ENCODE data around the gene TCEANC2.

The TCEANC2 gene

GRCh38 chr1:54131419-54131818 is 78.0 kb downstream of the TCEANC2 start:
- no peak overlapping the region for H3K9ac ChIP-seq (ENCODE audit: low read depth in 1 of 2, low read length in 2 of 2)
- H3K27ac ChIP-seq (ENCODE audit: low read depth, low read length), result no peak overlapping the region
- no peaks in the 10 kb centered on the region for H3K9me3 ChIP-seq (ENCODE audit: control insufficient read depth in 1 of 2, low read length in 2 of 2)
- H3K36me3 ChIP-seq (ENCODE audit: control insufficient read depth in 1 of 2, insufficient read depth in 2 of 2, low read length in 2 of 2), result no peaks in the 10 kb centered on the region
- H3K4me1 ChIP-seq (ENCODE audit: control insufficient read depth in 1 of 2, insufficient read depth in 2 of 2, low read length in 2 of 2), result no peaks in the 10 kb centered on the region
- H3K4me3 ChIP-seq (ENCODE audit: low read depth in 1 of 2, low read length in 2 of 2), result no peak overlapping the region
- H3K27me3 ChIP-seq (ENCODE audit: control insufficient read depth in 1 of 2, insufficient read depth in 2 of 2, low read length in 2 of 2), result no peaks in the 10 kb centered on the region

DNA sequence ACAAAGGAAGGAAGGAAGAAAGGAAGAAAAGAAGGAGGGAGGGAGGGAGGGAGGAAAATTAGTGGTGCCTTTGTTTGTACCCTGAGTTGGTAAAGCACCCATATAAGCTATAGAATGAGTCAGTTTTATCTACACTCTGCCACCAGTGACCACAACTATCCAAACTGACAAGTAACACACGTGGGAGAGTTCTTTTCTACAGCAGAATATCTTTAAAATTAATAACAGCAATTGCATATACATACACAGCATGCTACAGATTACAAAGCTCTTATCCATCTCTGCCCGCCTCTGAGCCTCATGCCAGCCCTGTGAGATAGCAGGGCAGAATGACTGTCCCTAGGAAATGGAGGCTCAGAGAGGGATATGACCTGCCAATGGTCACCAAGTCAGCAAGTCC is 79.1 kb downstream of the TCEANC2 start:
- Histone ChIP-seq H3K9ac (ENCODE audit: low read depth in 1 of 2, low read length in 2 of 2) (no peak overlapping the region), H3K9me3 (ENCODE audit: control insufficient read depth in 1 of 2, low read length in 2 of 2) (no peaks in the 10 kb centered on the region), H3K27me3 (ENCODE audit: control insufficient read depth in 1 of 2, insufficient read depth in 2 of 2, low read length in 2 of 2) (no peaks in the 10 kb centered on the region), H3K36me3 (ENCODE audit: control insufficient read depth in 1 of 2, insufficient read depth in 2 of 2, low read length in 2 of 2) (no peaks in the 10 kb centered on the region), H3K4me3 (ENCODE audit: low read depth in 1 of 2, low read length in 2 of 2) (no peak overlapping the region), H3K27ac (ENCODE audit: low read depth, low read length) (no peak overlapping the region), H3K4me1 (ENCODE audit: control insufficient read depth in 1 of 2, insufficient read depth in 2 of 2, low read length in 2 of 2) (no peaks in the 10 kb centered on the region)

GRCh38 chr1:54134295-54134694 is 80.9 kb downstream of the TCEANC2 start:
- no peaks in the 10 kb centered on the region for H3K36me3 ChIP-seq (ENCODE audit: control insufficient read depth in 1 of 2, insufficient read depth in 2 of 2, low read length in 2 of 2)
- no peaks in the 10 kb centered on the region for H3K27me3 ChIP-seq (ENCODE audit: control insufficient read depth in 1 of 2, insufficient read depth in 2 of 2, low read length in 2 of 2)
- H3K4me3 ChIP-seq (ENCODE audit: low read depth in 1 of 2, low read length in 2 of 2), result no peak overlapping the region
- no peaks in the 10 kb centered on the region for H3K9me3 ChIP-seq (ENCODE audit: control insufficient read depth in 1 of 2, low read length in 2 of 2)
- H3K9ac ChIP-seq (ENCODE audit: low read depth in 1 of 2, low read length in 2 of 2), result no peak overlapping the region
- no peaks in the 10 kb centered on the region for H3K4me1 ChIP-seq (ENCODE audit: control insufficient read depth in 1 of 2, insufficient read depth in 2 of 2, low read length in 2 of 2)
- H3K27ac ChIP-seq (ENCODE audit: low read depth, low read length), result no peak overlapping the region

- no peak overlapping the region for H3K9ac ChIP-seq (ENCODE audit: low read depth in 1 of 2, low read length in 2 of 2)
- no peak overlapping the region for H3K4me3 ChIP-seq (ENCODE audit: low read depth in 1 of 2, low read length in 2 of 2)
- H3K27me3 ChIP-seq (ENCODE audit: control insufficient read depth in 1 of 2, insufficient read depth in 2 of 2, low read length in 2 of 2), result no peaks in the 10 kb centered on the region
- H3K27ac ChIP-seq (ENCODE audit: low read depth, low read length), result no peak overlapping the region
- H3K4me1 ChIP-seq (ENCODE audit: control insufficient read depth in 1 of 2, insufficient read depth in 2 of 2, low read length in 2 of 2), result no peaks in the 10 kb centered on the region
- H3K36me3 ChIP-seq (ENCODE audit: control insufficient read depth in 1 of 2, insufficient read depth in 2 of 2, low read length in 2 of 2), result no peaks in the 10 kb centered on the region
- no peaks in the 10 kb centered on the region for H3K9me3 ChIP-seq (ENCODE audit: control insufficient read depth in 1 of 2, low read length in 2 of 2)
These were observed 82.2 kb downstream of the TCEANC2 start for GRCh38 chr1:54135436-54136120.

DNA sequence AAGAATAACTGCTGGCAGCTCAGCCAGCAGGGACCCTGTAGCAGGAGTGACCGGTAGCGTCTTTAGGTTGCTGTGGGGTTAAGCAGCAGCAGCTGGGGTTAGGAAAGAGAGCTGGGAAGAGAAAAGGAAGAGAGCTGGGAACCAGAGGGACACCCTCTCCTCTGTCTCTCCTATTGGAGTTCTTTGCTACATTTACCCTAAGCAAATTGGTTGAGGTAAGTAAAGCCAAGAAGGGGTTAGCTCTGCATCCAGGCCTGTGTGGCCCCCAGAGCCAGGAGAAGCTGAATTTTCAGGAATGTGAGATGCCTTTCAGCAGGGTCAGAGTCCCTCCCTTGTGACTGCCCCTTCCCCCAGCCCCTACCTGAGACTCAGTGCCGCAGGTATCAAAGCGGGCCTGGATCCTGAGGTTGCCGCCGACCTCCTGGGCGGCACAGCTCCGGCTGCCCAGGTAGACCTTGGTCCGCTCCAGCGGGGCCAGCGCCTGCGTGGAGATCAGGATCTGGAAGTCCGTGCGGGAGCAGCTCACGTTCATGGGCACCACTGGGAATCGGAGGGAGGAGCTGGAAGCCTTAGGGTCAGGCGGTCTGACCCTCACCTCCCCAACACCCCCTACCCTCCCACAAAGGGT is 83.0 kb downstream of the TCEANC2 start:
- Histone ChIP-seq H3K9ac (ENCODE audit: low read depth in 1 of 2, low read length in 2 of 2) (no peak overlapping the region), H3K4me3 (ENCODE audit: low read depth in 1 of 2, low read length in 2 of 2) (no peak overlapping the region), H3K27ac (ENCODE audit: low read depth, low read length) (no peak overlapping the region), H3K36me3 (ENCODE audit: control insufficient read depth in 1 of 2, insufficient read depth in 2 of 2, low read length in 2 of 2) (no peaks in the 10 kb centered on the region), H3K9me3 (ENCODE audit: control insufficient read depth in 1 of 2, low read length in 2 of 2) (no peaks in the 10 kb centered on the region), H3K27me3 (ENCODE audit: control insufficient read depth in 1 of 2, insufficient read depth in 2 of 2, low read length in 2 of 2) (no peaks in the 10 kb centered on the region), H3K4me1 (ENCODE audit: control insufficient read depth in 1 of 2, insufficient read depth in 2 of 2, low read length in 2 of 2) (no peaks in the 10 kb centered on the region)

DNA sequence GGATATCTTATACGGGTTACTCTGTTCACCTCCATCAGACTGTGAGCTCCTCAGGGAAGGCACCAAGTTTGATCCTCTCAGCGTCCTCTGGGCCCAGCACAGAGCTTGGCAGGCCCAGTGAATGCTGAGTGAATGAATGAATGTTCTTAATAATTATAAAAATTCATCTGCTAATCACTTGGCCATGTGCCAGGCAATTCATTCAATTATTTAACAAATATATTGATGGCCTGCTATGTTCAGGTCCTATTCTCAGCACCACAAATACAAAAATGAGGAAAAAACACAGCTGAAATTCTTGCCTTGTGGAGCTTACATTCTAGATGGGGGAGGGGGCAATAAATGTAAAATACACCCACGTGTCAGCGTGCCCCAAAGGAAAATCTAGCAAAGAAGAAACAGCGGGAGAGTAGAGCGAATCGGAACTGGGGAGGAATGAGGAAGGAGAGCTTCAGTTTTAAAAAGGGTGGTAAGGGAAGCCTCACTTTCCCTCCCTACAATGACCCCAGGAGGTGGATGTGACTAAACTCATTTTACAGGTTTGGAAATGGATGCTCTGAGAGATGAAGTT is 83.6 kb downstream of the TCEANC2 start:
- no peak overlapping the region for H3K9ac ChIP-seq (ENCODE audit: low read depth in 1 of 2, low read length in 2 of 2)
- H3K27ac ChIP-seq (ENCODE audit: low read depth, low read length), result no peak overlapping the region
- no peaks in the 10 kb centered on the region for H3K4me1 ChIP-seq (ENCODE audit: control insufficient read depth in 1 of 2, insufficient read depth in 2 of 2, low read length in 2 of 2)
- H3K36me3 ChIP-seq (ENCODE audit: control insufficient read depth in 1 of 2, insufficient read depth in 2 of 2, low read length in 2 of 2), result no peaks in the 10 kb centered on the region
- H3K4me3 ChIP-seq (ENCODE audit: low read depth in 1 of 2, low read length in 2 of 2), result no peak overlapping the region
- H3K27me3 ChIP-seq (ENCODE audit: control insufficient read depth in 1 of 2, insufficient read depth in 2 of 2, low read length in 2 of 2), result no peaks in the 10 kb centered on the region
- no peaks in the 10 kb centered on the region for H3K9me3 ChIP-seq (ENCODE audit: control insufficient read depth in 1 of 2, low read length in 2 of 2)

DNA sequence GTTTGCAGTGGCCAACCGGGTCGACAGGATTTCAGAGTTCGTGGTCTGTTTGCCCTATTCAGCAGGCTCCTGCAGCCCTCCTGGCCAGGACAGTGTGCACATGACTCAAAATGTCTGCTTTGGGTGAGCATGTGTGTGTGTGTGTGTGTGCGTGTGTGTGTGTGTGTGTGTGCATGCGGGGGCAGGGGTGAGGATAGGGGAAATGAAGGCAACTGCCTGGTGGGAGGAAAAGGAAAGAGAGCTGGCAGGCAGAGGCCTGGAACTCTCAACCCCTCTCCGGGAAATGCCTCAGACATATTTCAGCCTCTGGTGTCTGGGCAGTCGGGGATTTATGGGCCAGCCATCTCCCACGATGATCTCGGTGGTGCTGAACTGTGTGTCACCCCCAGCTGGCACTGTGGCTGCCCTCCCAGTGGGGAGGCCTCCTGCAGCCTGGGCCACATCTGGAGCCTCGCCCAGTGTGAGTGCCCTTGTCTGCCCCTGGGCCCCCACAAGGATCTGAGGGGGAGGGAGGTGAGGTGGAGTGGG is 84.2 kb downstream of the TCEANC2 start:
- H3K36me3 ChIP-seq (ENCODE audit: control insufficient read depth in 1 of 2, insufficient read depth in 2 of 2, low read length in 2 of 2), result no peaks in the 10 kb centered on the region
- H3K4me3 ChIP-seq (ENCODE audit: low read depth in 1 of 2, low read length in 2 of 2), result no peak overlapping the region
- no peaks in the 10 kb centered on the region for H3K4me1 ChIP-seq (ENCODE audit: control insufficient read depth in 1 of 2, insufficient read depth in 2 of 2, low read length in 2 of 2)
- H3K27ac ChIP-seq (ENCODE audit: low read depth, low read length), result no peak overlapping the region
- H3K9me3 ChIP-seq (ENCODE audit: control insufficient read depth in 1 of 2, low read length in 2 of 2), result no peaks in the 10 kb centered on the region
- H3K27me3 ChIP-seq (ENCODE audit: control insufficient read depth in 1 of 2, insufficient read depth in 2 of 2, low read length in 2 of 2), result no peaks in the 10 kb centered on the region
- H3K9ac ChIP-seq (ENCODE audit: low read depth in 1 of 2, low read length in 2 of 2), result no peak overlapping the region

- no peak overlapping the region for H3K27ac ChIP-seq (ENCODE audit: low read depth, low read length)
- H3K4me1 ChIP-seq (ENCODE audit: control insufficient read depth in 1 of 2, insufficient read depth in 2 of 2, low read length in 2 of 2), result no peaks in the 10 kb centered on the region
- no peaks in the 10 kb centered on the region for H3K36me3 ChIP-seq (ENCODE audit: control insufficient read depth in 1 of 2, insufficient read depth in 2 of 2, low read length in 2 of 2)
- no peaks in the 10 kb centered on the region for H3K27me3 ChIP-seq (ENCODE audit: control insufficient read depth in 1 of 2, insufficient read depth in 2 of 2, low read length in 2 of 2)
- no peaks in the 10 kb centered on the region for H3K9me3 ChIP-seq (ENCODE audit: control insufficient read depth in 1 of 2, low read length in 2 of 2)
- H3K4me3 ChIP-seq (ENCODE audit: low read depth in 1 of 2, low read length in 2 of 2), result no peak overlapping the region
- H3K9ac ChIP-seq (ENCODE audit: low read depth in 1 of 2, low read length in 2 of 2), result no peak overlapping the region
These were observed 85.6 kb downstream of the TCEANC2 start for GRCh38 chr1:54138994-54139393.

- H3K27me3 ChIP-seq (ENCODE audit: control insufficient read depth in 1 of 2, insufficient read depth in 2 of 2, low read length in 2 of 2), result no peaks in the 10 kb centered on the region
- no peak overlapping the region for H3K27ac ChIP-seq (ENCODE audit: low read depth, low read length)
- H3K9me3 ChIP-seq (ENCODE audit: control insufficient read depth in 1 of 2, low read length in 2 of 2), result no peaks in the 10 kb centered on the region
- H3K9ac ChIP-seq (ENCODE audit: low read depth in 1 of 2, low read length in 2 of 2), result no peak overlapping the region
- H3K4me3 ChIP-seq (ENCODE audit: low read depth in 1 of 2, low read length in 2 of 2), result no peak overlapping the region
- no peaks in the 10 kb centered on the region for H3K4me1 ChIP-seq (ENCODE audit: control insufficient read depth in 1 of 2, insufficient read depth in 2 of 2, low read length in 2 of 2)
- H3K36me3 ChIP-seq (ENCODE audit: control insufficient read depth in 1 of 2, insufficient read depth in 2 of 2, low read length in 2 of 2), result no peaks in the 10 kb centered on the region
These were observed 86.3 kb downstream of the TCEANC2 start for GRCh38 chr1:54139711-54140110.

GRCh38 chr1:54142146-54142900 is 88.9 kb downstream of the TCEANC2 start:
- Histone ChIP-seq H3K9ac (ENCODE audit: low read depth in 1 of 2, low read length in 2 of 2) (no peak overlapping the region), H3K9me3 (ENCODE audit: control insufficient read depth in 1 of 2, low read length in 2 of 2) (no peaks in the 10 kb centered on the region), H3K4me1 (ENCODE audit: control insufficient read depth in 1 of 2, insufficient read depth in 2 of 2, low read length in 2 of 2) (no peaks in the 10 kb centered on the region)

More at GRCh38 chr1:54142146-54142900, 88.9 kb downstream of the TCEANC2 start:
- H3K27ac ChIP-seq (ENCODE audit: low read depth, low read length), result no peak overlapping the region
- H3K36me3 ChIP-seq (ENCODE audit: control insufficient read depth in 1 of 2, insufficient read depth in 2 of 2, low read length in 2 of 2), result no peaks in the 10 kb centered on the region
- H3K27me3 ChIP-seq (ENCODE audit: control insufficient read depth in 1 of 2, insufficient read depth in 2 of 2, low read length in 2 of 2), result no peaks in the 10 kb centered on the region
- no peak overlapping the region for H3K4me3 ChIP-seq (ENCODE audit: low read depth in 1 of 2, low read length in 2 of 2)

Measured in duodenal mucosa (tissue), 2 donors.